Muscle layer of duodenum (tissue), 2 donors: ENCODE data around the gene URM1.

ENCODE experiments used
- H3K27ac ChIP-seq: one replicate; pipeline ENCODE4 v1.7.0; 2013; ENCODE audit warnings: mild to moderate bottlenecking, low read length
- H3K27me3 ChIP-seq: one replicate; pipeline ENCODE4 v1.7.0; 2013; ENCODE audit warnings: low read depth, mild to moderate bottlenecking, control low read depth, low read length
- H3K36me3 ChIP-seq, 2 donors: one replicate each; pipeline ENCODE4 v1.7.0; 2013; ENCODE audit warnings: low read length in 2 of 2, control low read depth in 1 of 2, mild to moderate bottlenecking in 1 of 2; ENCODE audit not compliant: insufficient read depth in 2 of 2, control insufficient read depth in 1 of 2
- H3K4me1 ChIP-seq, 2 donors: one replicate each; pipeline ENCODE4 v1.7.0; 2013; ENCODE audit warnings: low read length in 2 of 2, mild to moderate bottlenecking in 2 of 2, control low read depth in 1 of 2, moderate library complexity in 1 of 2; ENCODE audit not compliant: insufficient read depth in 2 of 2, control insufficient read depth in 1 of 2
- H3K4me3 ChIP-seq, 2 donors: one replicate each; pipeline ENCODE4 v1.7.0; 2013; ENCODE audit warnings: low read length in 2 of 2, low read depth in 1 of 2, mild to moderate bottlenecking in 1 of 2
- H3K9me3 ChIP-seq, 2 donors: one replicate each; pipeline ENCODE4 v1.7.0; 2013; ENCODE audit warnings: low read length in 2 of 2, control low read depth in 1 of 2, mild to moderate bottlenecking in 1 of 2; ENCODE audit not compliant: control insufficient read depth in 1 of 2
- donor health status: healthy.

Gene URM1

GRCh38 chr9:128355451-128355850 lies 15.7 kb upstream of the URM1 start:
- no peak overlapping the region for H3K4me3 ChIP-seq
- H3K4me1 ChIP-seq = no peaks in the 10 kb centered on the region
- H3K36me3 ChIP-seq = peaks cover 13 to 35% of the 10 kb centered on the region in 2 donors
- no peaks in the 10 kb centered on the region for H3K9me3 ChIP-seq
- no peaks in the 10 kb centered on the region for H3K27me3 ChIP-seq
- no peak overlapping the region for H3K27ac ChIP-seq

GRCh38 chr9:128358090-128358489 lies 13.1 kb upstream of the URM1 start:
- Histone ChIP-seq H3K4me1 (peaks cover 0 to 8% of the 10 kb centered on the region in 2 donors), H3K27me3 (no peaks in the 10 kb centered on the region), H3K36me3 (peaks cover 5 to 26% of the 10 kb centered on the region in 2 donors), H3K4me3 (no peak overlapping the region), H3K9me3 (no peaks in the 10 kb centered on the region), H3K27ac (no peak overlapping the region)

DNA sequence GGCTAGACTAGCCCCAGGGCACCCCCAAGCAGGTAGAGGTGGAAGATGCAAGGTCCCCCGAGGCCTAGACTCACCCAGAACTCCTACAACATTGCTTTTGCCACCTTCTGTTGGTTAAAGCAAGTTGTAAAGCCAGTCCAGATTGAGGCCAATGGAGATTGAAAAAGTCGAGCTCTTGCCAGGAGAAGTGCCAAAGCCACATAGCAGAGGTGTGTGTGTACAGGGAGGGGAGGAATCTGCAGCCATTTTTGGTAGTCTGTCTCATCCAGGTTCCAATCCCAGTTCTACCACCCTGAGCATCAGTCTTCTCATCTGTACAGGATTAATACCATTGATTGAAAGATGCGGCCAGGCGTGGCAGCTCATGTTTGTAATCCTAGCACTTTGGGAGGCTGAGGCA lies 12.3 kb upstream of the URM1 start:
- no peak overlapping the region for H3K4me3 ChIP-seq
- H3K27me3 ChIP-seq = no peaks in the 10 kb centered on the region
- no peak overlapping the region for H3K27ac ChIP-seq
- H3K9me3 ChIP-seq = no peaks in the 10 kb centered on the region
- H3K36me3 ChIP-seq = peaks cover 3 to 22% of the 10 kb centered on the region in 2 donors
- H3K4me1 ChIP-seq = peaks cover 0 to 8% of the 10 kb centered on the region in 2 donors

- peaks cover under 1 to 8% of the 10 kb centered on the region in 2 donors for H3K36me3 ChIP-seq
- H3K4me1 ChIP-seq = peaks cover 4 to 19% of the 10 kb centered on the region in 2 donors
- H3K27me3 ChIP-seq = no peaks in the 10 kb centered on the region
- H3K9me3 ChIP-seq = no peaks in the 10 kb centered on the region
- H3K4me3 ChIP-seq = no peak overlapping the region
- H3K27ac ChIP-seq = no peak overlapping the region
These were observed 10.3 kb upstream of the URM1 start for GRCh38 chr9:128360826-128361225.

DNA sequence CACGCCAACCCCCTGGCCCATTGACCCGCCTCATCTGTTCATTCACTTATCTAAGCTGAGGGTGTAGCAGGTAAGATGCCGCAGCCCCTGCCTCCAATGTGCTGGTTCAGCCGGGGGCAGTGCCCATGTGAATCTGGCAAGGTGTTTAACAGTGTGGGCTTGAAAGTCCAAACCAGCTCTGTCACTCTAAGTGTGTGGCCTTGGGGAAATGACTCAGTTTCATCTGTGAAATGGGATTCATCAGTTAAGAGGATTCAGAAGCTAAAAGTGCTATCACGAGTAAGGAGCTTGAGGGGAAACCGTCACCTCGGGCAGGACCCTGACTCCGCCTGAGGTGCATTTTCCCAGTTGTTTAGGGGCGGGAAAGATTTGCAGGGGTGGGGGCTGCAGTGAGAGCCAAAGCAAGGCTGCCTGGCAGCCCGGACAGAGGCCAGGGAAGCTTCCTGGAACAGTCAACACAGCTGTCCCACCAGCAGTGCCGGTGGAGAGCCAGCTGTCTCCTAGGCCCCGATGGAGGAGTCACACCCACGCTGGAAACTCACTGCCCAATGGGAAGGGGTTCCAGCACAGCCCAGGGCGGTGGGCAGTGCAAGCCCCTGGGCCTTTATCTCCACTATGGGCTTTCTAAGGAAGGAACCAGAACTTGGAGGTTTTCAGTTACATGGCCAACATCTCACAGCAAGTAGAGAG lies 9.7 kb upstream of the URM1 start:
- H3K27ac ChIP-seq = no peak overlapping the region
- peaks cover 0 to 7% of the 10 kb centered on the region in 2 donors for H3K36me3 ChIP-seq
- H3K4me1 ChIP-seq = peaks cover 4 to 19% of the 10 kb centered on the region in 2 donors
- H3K27me3 ChIP-seq = no peaks in the 10 kb centered on the region
- H3K9me3 ChIP-seq = no peaks in the 10 kb centered on the region
- H3K4me3 ChIP-seq = peak overlapping the region; percentile 55 to 74

GRCh38 chr9:128361986-128362646 lies 9.1 kb upstream of the URM1 start:
- Histone ChIP-seq H3K36me3 (peaks cover 0 to 7% of the 10 kb centered on the region in 2 donors), H3K4me3 (peak overlapping the region; percentile 55 to 74), H3K9me3 (no peaks in the 10 kb centered on the region), H3K27ac (no peak overlapping the region), H3K4me1 (peaks cover 4 to 19% of the 10 kb centered on the region in 2 donors), H3K27me3 (no peaks in the 10 kb centered on the region)

DNA sequence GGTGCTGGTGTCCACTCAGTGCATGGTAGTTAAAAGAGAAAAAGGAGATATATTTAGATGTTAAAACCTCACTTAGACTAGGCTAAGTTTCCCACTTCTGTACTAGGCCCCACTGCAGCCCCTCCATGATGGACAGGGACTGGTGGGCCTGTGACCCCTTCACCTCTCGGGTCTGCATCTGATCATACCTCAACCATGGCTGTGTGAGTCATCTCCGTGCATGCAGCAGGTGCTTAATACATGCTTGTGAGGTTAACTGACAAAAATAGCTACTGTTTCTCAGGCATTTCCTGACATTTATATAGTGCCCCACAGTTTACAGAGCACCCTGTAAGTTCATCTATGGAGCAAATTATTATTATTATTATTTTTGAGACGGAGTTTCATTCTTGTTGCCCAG lies 8.4 kb upstream of the URM1 start:
- Histone ChIP-seq H3K4me1 (peaks cover 4 to 19% of the 10 kb centered on the region in 2 donors), H3K36me3 (peaks cover 0 to 4% of the 10 kb centered on the region in 2 donors), H3K9me3 (no peaks in the 10 kb centered on the region), H3K27ac (no peak overlapping the region), H3K4me3 (no peak overlapping the region), H3K27me3 (no peaks in the 10 kb centered on the region)

DNA sequence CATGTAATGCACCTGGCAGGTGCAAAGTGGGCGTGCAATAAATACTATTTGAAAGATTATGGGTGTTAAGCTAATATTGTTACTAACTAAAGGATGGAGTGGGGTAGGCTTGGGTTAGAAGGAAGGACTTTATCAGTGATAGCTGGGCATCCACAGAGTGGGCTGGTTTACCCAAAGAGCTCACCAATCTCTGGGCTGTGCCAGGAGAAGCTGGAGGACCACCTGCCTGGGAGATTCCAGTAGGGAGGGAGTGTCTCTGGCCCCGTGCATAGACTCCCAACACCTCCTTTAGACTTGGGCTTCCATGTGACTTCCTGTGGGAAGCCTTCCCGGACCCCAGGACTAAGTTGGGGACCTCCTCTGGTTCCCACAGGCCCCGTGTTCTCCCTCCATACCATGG lies 5.6 kb upstream of the URM1 start:
- H3K4me3 ChIP-seq = peak overlapping the region; percentile 26 to 61

GRCh38 chr9:128369024-128369706 lies 2.0 kb upstream of the URM1 start:
- Histone ChIP-seq H3K4me1 (peaks cover 9 to 38% of the 10 kb centered on the region in 2 donors), H3K27me3 (no peaks in the 10 kb centered on the region), H3K27ac (no peak overlapping the region)

More for the DNA sequence above, 5.6 kb upstream of the URM1 start:
- Histone ChIP-seq H3K9me3 (no peaks in the 10 kb centered on the region), H3K36me3 (no peaks in the 10 kb centered on the region), H3K27ac (no peak overlapping the region), H3K4me1 (peaks cover 8 to 23% of the 10 kb centered on the region in 2 donors), H3K27me3 (no peaks in the 10 kb centered on the region)

DNA sequence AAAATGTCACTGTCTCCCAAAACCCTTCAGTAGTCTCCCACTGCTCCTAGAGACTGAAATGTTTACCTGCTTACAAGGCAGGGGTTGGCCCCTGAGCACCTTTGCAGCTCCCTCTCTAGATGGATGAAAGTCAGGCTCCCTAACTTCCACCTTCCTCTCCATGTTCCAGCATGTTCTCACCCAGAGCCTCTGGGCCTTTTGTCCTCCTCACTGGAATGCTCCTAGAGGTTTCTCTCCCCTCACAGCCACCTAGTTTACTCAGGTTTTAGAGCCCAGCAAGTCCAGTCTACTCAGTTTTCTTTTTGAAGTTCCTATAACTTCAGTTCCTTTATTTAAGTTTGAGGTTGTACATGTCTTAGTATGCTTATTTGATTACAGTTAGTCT lies 815 bp upstream of the URM1 start:
- Histone ChIP-seq H3K27ac (peak overlapping the region; percentile 95), H3K4me3 (peak overlapping the region; percentile 89 to 92), H3K36me3 (peaks cover 4 to 11% of the 10 kb centered on the region in 2 donors), H3K4me1 (peaks cover 7 to 29% of the 10 kb centered on the region in 2 donors), H3K27me3 (no peaks in the 10 kb centered on the region), H3K9me3 (no peaks in the 10 kb centered on the region)

More at GRCh38 chr9:128369024-128369706, 2.0 kb upstream of the URM1 start:
- Histone ChIP-seq H3K36me3 (peaks cover 0 to 11% of the 10 kb centered on the region in 2 donors), H3K9me3 (no peaks in the 10 kb centered on the region), H3K4me3 (no peak overlapping the region)

- peaks cover 5 to 33% of the 10 kb centered on the region in 2 donors for H3K4me1 ChIP-seq
- peak overlapping the region; percentile 89 to 92 for H3K4me3 ChIP-seq
- peak overlapping the region; percentile 95 for H3K27ac ChIP-seq
- H3K27me3 ChIP-seq = no peaks in the 10 kb centered on the region
- peaks cover 4 to 11% of the 10 kb centered on the region in 2 donors for H3K36me3 ChIP-seq
- no peaks in the 10 kb centered on the region for H3K9me3 ChIP-seq
These were observed 500 bp downstream of the URM1 start for GRCh38 chr9:128371630-128372117.
